Measurements from ENCODE around the gene LMF1. TPM values are rescaled to one million over a fixed set of nuclear protein-coding genes. Genes with fewer than 3 reads are reported as not detected.

LMF1 gene
- total RNA-seq, 2 experiments from 2014 or later, result 17.0 to 31.4 TPM

DNA sequence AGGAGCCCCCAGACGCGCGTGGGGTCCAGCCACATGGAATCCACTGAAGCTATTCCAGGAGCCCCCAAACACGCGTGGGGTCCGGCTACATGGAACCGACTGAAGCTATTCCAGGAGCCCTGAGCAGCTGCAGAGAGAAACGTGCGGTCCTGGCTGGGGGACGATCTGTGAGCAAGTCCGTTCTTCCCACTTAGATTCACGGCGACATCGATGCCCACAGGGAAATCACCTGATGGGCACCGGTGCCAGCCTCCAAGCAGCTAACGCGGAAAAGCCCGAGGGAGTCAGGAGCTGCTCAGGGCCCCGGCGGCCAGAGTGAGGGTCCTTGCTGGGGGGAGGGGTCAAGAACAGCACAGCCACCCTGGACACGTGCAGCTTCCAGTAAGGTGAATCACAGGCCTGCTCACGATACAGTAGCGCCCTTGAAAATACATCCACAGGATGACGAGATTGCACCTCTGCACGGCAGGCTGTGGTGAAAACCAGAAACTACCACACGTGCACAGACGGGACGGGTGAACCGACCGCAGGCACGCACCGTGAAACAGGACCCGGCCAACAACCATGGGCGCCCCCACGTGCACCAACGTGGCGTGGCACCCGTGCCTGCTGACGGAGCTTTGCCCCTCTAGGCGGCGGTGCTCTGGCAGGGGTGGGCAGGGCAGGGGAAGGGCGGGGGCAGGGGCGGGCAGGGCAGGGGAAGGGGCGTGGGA is 92.6 kb downstream of the LMF1 start:
- H2AFZ ChIP-seq (ENCODE audit: low read length), result no peak overlapping the region
- intact Hi-C loops (cut with micrococcal nuclease; ENCODE audit: unreplicated experiment), result no loop called here
- peak; percentile 54 for DNase-seq (ENCODE audit: low spot score)
- TF ChIP-seq, protein P1, sequence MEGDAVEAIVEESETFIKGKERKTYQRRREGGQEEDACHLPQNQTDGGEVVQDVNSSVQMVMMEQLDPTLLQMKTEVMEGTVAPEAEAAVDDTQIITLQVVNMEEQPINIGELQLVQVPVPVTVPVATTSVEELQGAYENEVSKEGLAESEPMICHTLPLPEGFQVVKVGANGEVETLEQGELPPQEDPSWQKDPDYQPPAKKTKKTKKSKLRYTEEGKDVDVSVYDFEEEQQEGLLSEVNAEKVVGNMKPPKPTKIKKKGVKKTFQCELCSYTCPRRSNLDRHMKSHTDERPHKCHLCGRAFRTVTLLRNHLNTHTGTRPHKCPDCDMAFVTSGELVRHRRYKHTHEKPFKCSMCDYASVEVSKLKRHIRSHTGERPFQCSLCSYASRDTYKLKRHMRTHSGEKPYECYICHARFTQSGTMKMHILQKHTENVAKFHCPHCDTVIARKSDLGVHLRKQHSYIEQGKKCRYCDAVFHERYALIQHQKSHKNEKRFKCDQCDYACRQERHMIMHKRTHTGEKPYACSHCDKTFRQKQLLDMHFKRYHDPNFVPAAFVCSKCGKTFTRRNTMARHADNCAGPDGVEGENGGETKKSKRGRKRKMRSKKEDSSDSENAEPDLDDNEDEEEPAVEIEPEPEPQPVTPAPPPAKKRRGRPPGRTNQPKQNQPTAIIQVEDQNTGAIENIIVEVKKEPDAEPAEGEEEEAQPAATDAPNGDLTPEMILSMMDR (conservative IDR thresholded peaks at IDR 0.05; ENCODE audit: low read length), result peak; percentile 58
- no peak for TF ChIP-seq EZH2phosphoT487 (IDR thresholded peaks at IDR 0.05; ENCODE audit: borderline replicate concordance, low read depth, low read length)
- peaks cover 2% of the 10 kb centered on the region for H3K4me1 ChIP-seq (ENCODE audit: insufficient read depth, low read length, poor library complexity, severe bottlenecking)
- no peaks in the 10 kb centered on the region for H3K79me2 ChIP-seq (ENCODE audit: insufficient read depth, low read depth, low read length)
- H4K20me1 ChIP-seq (ENCODE audit: insufficient read depth, low read length), result no peaks in the 10 kb centered on the region
- H3K9me2 ChIP-seq (ENCODE audit: insufficient read depth, low read length), result no peaks in the 10 kb centered on the region
- H3K4me2 ChIP-seq (ENCODE audit: low read length), result no peak overlapping the region
- no TSS peak for BruUV-seq (replicated peaks)
- no peaks in the 10 kb centered on the region for H3K9me3 ChIP-seq (ENCODE audit: low read length)
- CTCF ChIA-PET (ENCODE audit: unreplicated experiment), result interaction anchor here (0.6 kb wide), 1 partner anchor 158 kb away, joined by 7 read pairs; no protein-coding TSS in a partner anchor
- POLR2A ChIA-PET, result no interaction called here
- no peak overlapping the region for H3K27ac ChIP-seq (ENCODE audit: low read depth, low read length, poor library complexity, severe bottlenecking)
- H3K36me3 ChIP-seq (ENCODE audit: insufficient read depth, low read length), result no peaks in the 10 kb centered on the region
- H3K4me3 ChIP-seq (ENCODE audit: low read depth, low read length, poor library complexity, severe bottlenecking), result no peak overlapping the region

- H3K9me2 ChIP-seq (ENCODE audit: insufficient read depth, low read length), result no peaks in the 10 kb centered on the region
- DNase-seq (ENCODE audit: low spot score), result no peak
- peaks cover 2% of the 10 kb centered on the region for H3K4me1 ChIP-seq (ENCODE audit: insufficient read depth, low read length, poor library complexity, severe bottlenecking)
- TF ChIP-seq EZH2phosphoT487 (IDR thresholded peaks at IDR 0.05; ENCODE audit: borderline replicate concordance, low read depth, low read length), result no peak
- TF ChIP-seq, protein P1 (conservative IDR thresholded peaks at IDR 0.05; ENCODE audit: low read length), result no peak
- no peaks in the 10 kb centered on the region for H3K36me3 ChIP-seq (ENCODE audit: insufficient read depth, low read length)
- H3K4me2 ChIP-seq (ENCODE audit: low read length), result no peak overlapping the region
- BruUV-seq (replicated peaks), result no TSS peak
- H4K20me1 ChIP-seq (ENCODE audit: insufficient read depth, low read length), result no peaks in the 10 kb centered on the region
- ChIA-PET POLR2A (no interaction called here), CTCF (ENCODE audit: unreplicated experiment) (no interaction called here)
- intact Hi-C loops (cut with micrococcal nuclease; ENCODE audit: unreplicated experiment), result no loop called here
- no peaks in the 10 kb centered on the region for H3K9me3 ChIP-seq (ENCODE audit: low read length)
- H3K27ac ChIP-seq (ENCODE audit: low read depth, low read length, poor library complexity, severe bottlenecking), result no peak overlapping the region
- H2AFZ ChIP-seq (ENCODE audit: low read length), result no peak overlapping the region
- H3K79me2 ChIP-seq (ENCODE audit: insufficient read depth, low read depth, low read length), result no peaks in the 10 kb centered on the region
- H3K4me3 ChIP-seq (ENCODE audit: low read depth, low read length, poor library complexity, severe bottlenecking), result no peak overlapping the region
Observed at GRCh38 chr16:877242-878071, 93.3 kb downstream of the LMF1 start.

Measured in OCI-LY7 (cell line).